Ishikawa (cell line): ENCODE data around the gene RGL1.

Source experiments
- CEBPB ChIP-seq: IDR thresholded peaks from 2 replicates; pipeline ENCODE4 v1.6.1; 2012
- CREB1 ChIP-seq: IDR thresholded peaks from 2 replicates; pipeline ENCODE4 v1.6.1; 2012; ENCODE audit warnings: low read depth
- EGR1 ChIP-seq: IDR thresholded peaks from 2 replicates; pipeline ENCODE4 v1.6.1; 2012
- EP300 ChIP-seq: IDR thresholded peaks from 2 replicates; pipeline ENCODE4 v1.6.1; 2012; ENCODE audit warnings: borderline replicate concordance
- FOXM1 ChIP-seq: IDR thresholded peaks from 2 replicates; pipeline ENCODE4 v1.6.1; 2012; ENCODE audit warnings: low read depth, borderline replicate concordance
- MAX ChIP-seq: IDR thresholded peaks from 2 replicates; pipeline ENCODE4 v1.6.1; 2012
- NFIC ChIP-seq: IDR thresholded peaks from 2 replicates; pipeline ENCODE4 v1.6.1; 2012
- RAD21 ChIP-seq: IDR thresholded peaks from 2 replicates; pipeline ENCODE4 v1.6.1; 2012; ENCODE audit warnings: low read depth
- REST ChIP-seq: IDR thresholded peaks from 2 replicates; pipeline ENCODE4 v1.6.1; 2012; ENCODE audit warnings: low read depth, mild to moderate bottlenecking
- TAF1 ChIP-seq: IDR thresholded peaks from 2 replicates; pipeline ENCODE4 v1.6.1; 2012; ENCODE audit warnings: low read depth, mild to moderate bottlenecking
- TCF12 ChIP-seq: IDR thresholded peaks from 2 replicates; pipeline ENCODE4 v1.6.1; 2012; ENCODE audit warnings: low read depth
- TEAD4 ChIP-seq: IDR thresholded peaks from 2 replicates; pipeline ENCODE4 v1.6.1; 2012
- USF1 ChIP-seq: IDR thresholded peaks from 2 replicates; pipeline ENCODE4 v1.6.1; 2012
- YY1 ChIP-seq: IDR thresholded peaks from 2 replicates; pipeline ENCODE4 v1.6.1; 2012; ENCODE audit warnings: low read depth
- ZBTB7A ChIP-seq: IDR thresholded peaks from 2 replicates; pipeline ENCODE4 v1.6.1; 2012; ENCODE audit warnings: low read depth

The RGL1 gene

DNA sequence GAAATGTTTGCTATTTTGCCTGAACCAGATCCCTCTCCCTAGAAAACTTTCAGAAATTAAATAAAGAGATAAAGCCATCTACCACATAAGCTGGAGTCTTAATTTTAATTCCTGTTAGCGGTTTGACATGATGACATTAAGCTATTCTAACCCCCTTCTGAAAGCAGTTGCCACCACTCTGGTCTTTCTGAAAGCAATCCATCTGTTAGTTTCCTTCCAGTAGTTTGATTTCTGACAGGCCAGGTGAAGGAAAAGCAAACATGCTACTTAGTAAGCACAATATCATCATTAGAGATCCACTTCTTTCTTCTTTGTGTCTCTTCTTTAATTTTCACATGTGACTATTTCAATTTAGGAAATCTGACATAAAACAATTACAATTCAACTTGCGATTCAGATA, 39.9 kb downstream of the RGL1 start:
- no peak for TF ChIP-seq YY1
- TF ChIP-seq CREB1 = no peak
- TF ChIP-seq CEBPB = no peak
- no peak for TF ChIP-seq TCF12
- TF ChIP-seq EGR1 = no peak
- no peak for TF ChIP-seq REST
- TF ChIP-seq USF1 = no peak
- TF ChIP-seq FOXM1 = no peak
- no peak for TF ChIP-seq TEAD4
- no peak for TF ChIP-seq RAD21
- TF ChIP-seq TAF1 = no peak
- TF ChIP-seq NFIC = no peak
- no peak for TF ChIP-seq MAX

DNA sequence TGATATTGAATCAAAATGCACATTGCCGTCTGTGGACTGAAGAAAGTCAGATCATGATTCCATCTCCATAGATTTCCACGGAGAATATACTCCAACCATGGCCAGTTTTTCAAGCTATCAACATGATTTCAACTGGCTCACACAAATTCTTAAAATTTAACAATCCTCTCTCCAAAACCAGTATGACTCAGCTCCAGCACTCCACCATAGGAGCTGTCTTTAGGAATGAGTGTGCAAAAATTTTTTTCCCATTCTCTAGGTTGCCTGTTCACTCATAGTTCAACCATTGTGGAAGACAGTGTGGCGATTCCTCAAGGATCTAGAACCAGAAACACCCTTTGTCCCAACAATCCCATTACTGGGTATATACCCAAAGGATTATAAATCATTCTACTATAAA, 40.8 kb downstream of the RGL1 start:
- no peak for TF ChIP-seq TEAD4
- TF ChIP-seq RAD21 = no peak
- TF ChIP-seq TAF1 = no peak
- TF ChIP-seq EP300 = no peak
- no peak for TF ChIP-seq YY1
- no peak for TF ChIP-seq EGR1
- no peak for TF ChIP-seq FOXM1
- TF ChIP-seq USF1 = no peak
- TF ChIP-seq REST = no peak
- TF ChIP-seq ZBTB7A = no peak
- TF ChIP-seq CREB1 = no peak
- no peak for TF ChIP-seq NFIC
- no peak for TF ChIP-seq TCF12
- TF ChIP-seq CEBPB = no peak

- TF ChIP-seq FOXM1 (no peak), YY1 (no peak)
These were observed 42.7 kb downstream of the RGL1 start for GRCh38 chr1:183847641-183848040.

- TF ChIP-seq TAF1 (no peak), CREB1 (no peak), USF1 (no peak), EGR1 (no peak), YY1 (no peak), TEAD4 (no peak), NFIC (no peak), MAX (no peak), ZBTB7A (no peak), RAD21 (no peak), EP300 (no peak), CEBPB (no peak), TCF12 (no peak), REST (no peak), FOXM1 (no peak)
These were observed 45.9 kb downstream of the RGL1 start for GRCh38 chr1:183850852-183851251.
